ENCODE data around the gene TNN. TPM values are rescaled to one million over a fixed set of nuclear protein-coding genes. Genes with fewer than 3 reads are reported as not detected.

TNN gene
- total and polyA plus RNA-seq, 7 experiments from 2014 or later = not detected

GRCh38 chr1:175129182-175129581 lies 61.5 kb downstream of the TNN start:
- Histone ChIP-seq H3K27me3 (ENCODE audit: control insufficient read depth in 2 of 2, insufficient read depth in 2 of 2, low read length in 2 of 2) (no peaks in the 10 kb centered on the region), H3K9me3 (ENCODE audit: control insufficient read depth in 2 of 3, low read length in 3 of 3) (no peaks in the 10 kb centered on the region), H3K36me3 (ENCODE audit: control insufficient read depth in 2 of 3, insufficient read depth in 3 of 3, low read length in 3 of 3) (no peaks in the 10 kb centered on the region), H3K4me1 (ENCODE audit: control insufficient read depth in 2 of 2, insufficient read depth in 2 of 2, low read length in 2 of 2) (no peaks in the 10 kb centered on the region), H3K4me3 (ENCODE audit: low read length) (no peak overlapping the region), H3K27ac (ENCODE audit: low read depth, low read length) (no peak overlapping the region)
- intact Hi-C loops (cut with micrococcal nuclease) = no loop called here
- POLR2A ChIA-PET = no interaction called here
- Mint-ChIP-seq H3K36me3 (no peaks in the 10 kb centered on the region), H3K27me3 (peaks cover 0 to 5% (median under 1%) of the 10 kb centered on the region in 5 donors), H3K4me1 (peaks cover 0 to 3% (median 0%) of the 10 kb centered on the region in 7 donors), H3K9me3 (no peaks in the 10 kb centered on the region), H3K4me3 (no peak overlapping the region), H3K27ac (no peak overlapping the region)
- ATAC-seq (no peak), DNase-seq (no peak)
- CTCF ChIA-PET = interaction anchor here (1.9 kb wide), 1 partner anchor 100 kb away, joined by 12 read pairs; no protein-coding TSS in a partner anchor

- Histone ChIP-seq H3K4me1 (ENCODE audit: control insufficient read depth in 2 of 2, insufficient read depth in 2 of 2, low read length in 2 of 2) (no peaks in the 10 kb centered on the region), H3K27ac (ENCODE audit: low read depth, low read length) (no peak overlapping the region), H3K27me3 (ENCODE audit: control insufficient read depth in 2 of 2, insufficient read depth in 2 of 2, low read length in 2 of 2) (no peaks in the 10 kb centered on the region), H3K36me3 (ENCODE audit: control insufficient read depth in 2 of 3, insufficient read depth in 3 of 3, low read length in 3 of 3) (no peaks in the 10 kb centered on the region), H3K4me3 (ENCODE audit: low read length) (no peak overlapping the region), H3K9me3 (ENCODE audit: control insufficient read depth in 2 of 3, low read length in 3 of 3) (no peaks in the 10 kb centered on the region)
- CTCF ChIA-PET = interaction anchor here (1.9 kb wide), 1 partner anchor 100 kb away, joined by 12 read pairs; no protein-coding TSS in a partner anchor
- intact Hi-C loops (cut with micrococcal nuclease) = no loop called here
- H3K4me3 Mint-ChIP-seq = no peak overlapping the region
- ATAC-seq = no peak
- POLR2A ChIA-PET = no interaction called here
- peaks cover 0 to 2% (median 0%) of the 10 kb centered on the region in 5 donors for H3K36me3 Mint-ChIP-seq
- H3K9me3 Mint-ChIP-seq = no peaks in the 10 kb centered on the region
- no peak overlapping the region for H3K27ac Mint-ChIP-seq
- DNase-seq = no peak
- H3K27me3 Mint-ChIP-seq = peaks cover 3 to 7% (median 5%) of the 10 kb centered on the region in 5 donors
- H3K4me1 Mint-ChIP-seq = peaks cover 0 to 5% (median 0%) of the 10 kb centered on the region in 7 donors
These were observed 62.0 kb downstream of the TNN start for GRCh38 chr1:175129644-175129996.

- intact Hi-C loops (cut with micrococcal nuclease) = no loop called here
- peaks cover 0 to 5% (median 0%) of the 10 kb centered on the region in 5 donors for H3K36me3 Mint-ChIP-seq
- CTCF ChIA-PET = no interaction called here
- no peaks in the 10 kb centered on the region for H3K36me3 ChIP-seq (ENCODE audit: control insufficient read depth in 2 of 3, insufficient read depth in 3 of 3, low read length in 3 of 3)
- H3K9me3 Mint-ChIP-seq = no peaks in the 10 kb centered on the region
- POLR2A ChIA-PET = no interaction called here
- no peaks in the 10 kb centered on the region for H3K9me3 ChIP-seq (ENCODE audit: control insufficient read depth in 2 of 3, low read length in 3 of 3)
- H3K27ac Mint-ChIP-seq = no peak overlapping the region
- no peaks in the 10 kb centered on the region for H3K27me3 ChIP-seq (ENCODE audit: control insufficient read depth in 2 of 2, insufficient read depth in 2 of 2, low read length in 2 of 2)
- no peak overlapping the region for H3K4me3 Mint-ChIP-seq
- H3K4me1 Mint-ChIP-seq = peaks cover 0 to 5% (median 0%) of the 10 kb centered on the region in 7 donors
- no peak for DNase-seq
- peaks cover 4 to 11% (median 6%) of the 10 kb centered on the region in 5 donors for H3K27me3 Mint-ChIP-seq
- H3K4me3 ChIP-seq (ENCODE audit: low read length) = no peak overlapping the region
- no peak overlapping the region for H3K27ac ChIP-seq (ENCODE audit: low read depth, low read length)
- H3K4me1 ChIP-seq (ENCODE audit: control insufficient read depth in 2 of 2, insufficient read depth in 2 of 2, low read length in 2 of 2) = no peaks in the 10 kb centered on the region
- ATAC-seq = no peak
These were observed 62.5 kb downstream of the TNN start for GRCh38 chr1:175129997-175130648.

GRCh38 chr1:175130649-175131045 lies 63.0 kb downstream of the TNN start:
- Mint-ChIP-seq H3K9me3 (no peaks in the 10 kb centered on the region), H3K4me1 (peaks cover 0 to 5% (median 0%) of the 10 kb centered on the region in 7 donors), H3K36me3 (peaks cover 0 to 5% (median 0%) of the 10 kb centered on the region in 5 donors), H3K27me3 (peaks cover 6 to 15% (median 9%) of the 10 kb centered on the region in 5 donors), H3K4me3 (no peak overlapping the region), H3K27ac (no peak overlapping the region)
- no peak overlapping the region for H3K27ac ChIP-seq (ENCODE audit: low read depth, low read length)
- ATAC-seq (no peak), DNase-seq (no peak)
- H3K4me1 ChIP-seq (ENCODE audit: control insufficient read depth in 2 of 2, insufficient read depth in 2 of 2, low read length in 2 of 2) = no peaks in the 10 kb centered on the region
- intact Hi-C loops (cut with micrococcal nuclease) = no loop called here
- no peaks in the 10 kb centered on the region for H3K27me3 ChIP-seq (ENCODE audit: control insufficient read depth in 2 of 2, insufficient read depth in 2 of 2, low read length in 2 of 2)
- H3K36me3 ChIP-seq (ENCODE audit: control insufficient read depth in 2 of 3, insufficient read depth in 3 of 3, low read length in 3 of 3) = no peaks in the 10 kb centered on the region
- no peak overlapping the region for H3K4me3 ChIP-seq (ENCODE audit: low read length)
- no peaks in the 10 kb centered on the region for H3K9me3 ChIP-seq (ENCODE audit: control insufficient read depth in 2 of 3, low read length in 3 of 3)
- ChIA-PET POLR2A (no interaction called here), CTCF (no interaction called here)

GRCh38 chr1:175131095-175131494 lies 63.5 kb downstream of the TNN start:
- no peak overlapping the region for H3K27ac ChIP-seq (ENCODE audit: low read depth, low read length)
- no peaks in the 10 kb centered on the region for H3K4me1 ChIP-seq (ENCODE audit: control insufficient read depth in 2 of 2, insufficient read depth in 2 of 2, low read length in 2 of 2)
- DNase-seq (no peak), ATAC-seq (no peak)
- Mint-ChIP-seq H3K27ac (no peak overlapping the region), H3K4me3 (no peak overlapping the region), H3K36me3 (peaks cover 0 to 5% (median 0%) of the 10 kb centered on the region in 5 donors), H3K9me3 (no peaks in the 10 kb centered on the region), H3K4me1 (peaks cover 0 to 5% (median 0%) of the 10 kb centered on the region in 7 donors), H3K27me3 (peaks cover 9 to 20% (median 11%) of the 10 kb centered on the region in 5 donors)
- POLR2A ChIA-PET = no interaction called here
- no peaks in the 10 kb centered on the region for H3K9me3 ChIP-seq (ENCODE audit: control insufficient read depth in 2 of 3, low read length in 3 of 3)
- H3K4me3 ChIP-seq (ENCODE audit: low read length) = no peak overlapping the region
- intact Hi-C loops (cut with micrococcal nuclease) = no loop called here
- no peaks in the 10 kb centered on the region for H3K27me3 ChIP-seq (ENCODE audit: control insufficient read depth in 2 of 2, insufficient read depth in 2 of 2, low read length in 2 of 2)
- CTCF ChIA-PET = no interaction called here
- no peaks in the 10 kb centered on the region for H3K36me3 ChIP-seq (ENCODE audit: control insufficient read depth in 2 of 3, insufficient read depth in 3 of 3, low read length in 3 of 3)

- intact Hi-C loops (cut with micrococcal nuclease) = no loop called here
- Histone ChIP-seq H3K4me1 (ENCODE audit: control insufficient read depth in 2 of 2, insufficient read depth in 2 of 2, low read length in 2 of 2) (no peaks in the 10 kb centered on the region), H3K36me3 (ENCODE audit: control insufficient read depth in 2 of 3, insufficient read depth in 3 of 3, low read length in 3 of 3) (no peaks in the 10 kb centered on the region), H3K9me3 (ENCODE audit: control insufficient read depth in 2 of 3, low read length in 3 of 3) (no peaks in the 10 kb centered on the region), H3K4me3 (ENCODE audit: low read length) (no peak overlapping the region), H3K27ac (ENCODE audit: low read depth, low read length) (no peak overlapping the region), H3K27me3 (ENCODE audit: control insufficient read depth in 2 of 2, insufficient read depth in 2 of 2, low read length in 2 of 2) (no peaks in the 10 kb centered on the region)
- Mint-ChIP-seq H3K9me3 (no peaks in the 10 kb centered on the region), H3K36me3 (peaks cover 0 to 5% (median 0%) of the 10 kb centered on the region in 5 donors), H3K4me3 (no peak overlapping the region), H3K27ac (no peak overlapping the region), H3K27me3 (peaks cover 10 to 25% (median 25%) of the 10 kb centered on the region in 5 donors), H3K4me1 (peaks cover 0 to 5% (median 0%) of the 10 kb centered on the region in 7 donors)
- DNase-seq (no peak), ATAC-seq (no peak)
- POLR2A ChIA-PET = no interaction called here
- CTCF ChIA-PET = no interaction called here
These were observed 64.8 kb downstream of the TNN start for GRCh38 chr1:175132436-175132835.
